PC-9 (cell line): Measurements from ENCODE around the gene POTEF.
"Not testable (repeated sequence)": the region's sequence is repeated elsewhere in the genome, so short reads cannot be mapped to it uniquely, and the experiment has no call there.

Experiments
- EZH2 ChIP-seq: fragments of 200-600 bp; sonication (generic); IDR thresholded peaks from 2 replicates; pipeline ENCODE4 v1.8.0; 2017; ENCODE audit warnings: antibody characterized with exemption, low read depth
- TF ChIP-seq, protein P1 (sequence below): fragments of 200-600 bp; sonication (generic); conservative IDR thresholded peaks from 2 replicates; pipeline ENCODE4 v1.6.1; 2017; ENCODE audit warnings: mixed run types, antibody characterized with exemption, mild to moderate bottlenecking, moderate library complexity

GRCh38 chr2:130120924-130121323, 8.1 kb downstream of the POTEF start:
- TF ChIP-seq, protein P1, sequence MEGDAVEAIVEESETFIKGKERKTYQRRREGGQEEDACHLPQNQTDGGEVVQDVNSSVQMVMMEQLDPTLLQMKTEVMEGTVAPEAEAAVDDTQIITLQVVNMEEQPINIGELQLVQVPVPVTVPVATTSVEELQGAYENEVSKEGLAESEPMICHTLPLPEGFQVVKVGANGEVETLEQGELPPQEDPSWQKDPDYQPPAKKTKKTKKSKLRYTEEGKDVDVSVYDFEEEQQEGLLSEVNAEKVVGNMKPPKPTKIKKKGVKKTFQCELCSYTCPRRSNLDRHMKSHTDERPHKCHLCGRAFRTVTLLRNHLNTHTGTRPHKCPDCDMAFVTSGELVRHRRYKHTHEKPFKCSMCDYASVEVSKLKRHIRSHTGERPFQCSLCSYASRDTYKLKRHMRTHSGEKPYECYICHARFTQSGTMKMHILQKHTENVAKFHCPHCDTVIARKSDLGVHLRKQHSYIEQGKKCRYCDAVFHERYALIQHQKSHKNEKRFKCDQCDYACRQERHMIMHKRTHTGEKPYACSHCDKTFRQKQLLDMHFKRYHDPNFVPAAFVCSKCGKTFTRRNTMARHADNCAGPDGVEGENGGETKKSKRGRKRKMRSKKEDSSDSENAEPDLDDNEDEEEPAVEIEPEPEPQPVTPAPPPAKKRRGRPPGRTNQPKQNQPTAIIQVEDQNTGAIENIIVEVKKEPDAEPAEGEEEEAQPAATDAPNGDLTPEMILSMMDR = not testable (repeated sequence)
- not testable (repeated sequence) for TF ChIP-seq EZH2
